B cell (primary cell): ENCODE data around the gene APOC3. TPM values are rescaled to one million over a fixed set of nuclear protein-coding genes. Genes with fewer than 3 reads are reported as not detected.

Source experiments
- ATAC-seq: fragments of 200-7000 bp; cut with Tn5 transposase; one replicate; pipeline ENCODE4 v1.10.0; 2021; ENCODE audit warnings: low read depth, mild to moderate bottlenecking, moderate number of reproducible peaks, moderate library complexity
- CTCF ChIA-PET: fragments of 350-600 bp; sonication (Branson Sonifier 250); formaldehyde crosslinking; loops from one replicate; lab custom pipeline; 2021; ENCODE audit warnings: antibody characterized with exemption, inconsistent platforms; lab: Charles Lee
- POLR2A ChIA-PET: fragments of 350-600 bp; sonication (Branson Sonifier 250); formaldehyde crosslinking; loops from one replicate; lab custom pipeline; 2021; ENCODE audit warnings: antibody characterized with exemption; lab: Charles Lee
- DNase-seq: peaks from one replicate; pipeline ENCODE4 v3.0.0; 2013
- H2AFZ ChIP-seq: 2 replicates; pipeline ENCODE4 v1.6.1; 2012; ENCODE audit warnings: mild to moderate bottlenecking, low read depth, low read length; ENCODE audit not compliant: insufficient read depth, poor library complexity, severe bottlenecking
- H3K27ac ChIP-seq, 2 donors: 1 replicate in 1 of 2; 2 replicates in 1 of 2; pipeline ENCODE4 v1.5.1; 2012 to 2013; ENCODE audit warnings: low read length in 2 of 2, mild to moderate bottlenecking in 2 of 2, moderate library complexity in 1 of 2
- H3K27me3 ChIP-seq, 4 experiments: fragments of 200-600 bp in 1 of 4; sonication (generic) in 1 of 4; replicated peaks in 1 of 4; 1 replicate in 2 of 4; 2 replicates in 2 of 4; pipeline versions ENCODE4 v1.6.1 to v1.7.0; 2013 to 2016; ENCODE audit warnings: low read length in 3 of 4, mild to moderate bottlenecking in 2 of 4, mixed read lengths in 1 of 4, moderate library complexity in 1 of 4; ENCODE audit not compliant: insufficient read depth in 4 of 4, control insufficient read depth in 3 of 4; ENCODE audit errors: control extremely low read depth in 1 of 4
- H3K36me3 ChIP-seq, 2 experiments: replicated peaks in 1 of 2; 1 replicate in 1 of 2; 2 replicates in 1 of 2; pipeline versions ENCODE4 v1.6.1 to v1.7.1; 2013; ENCODE audit warnings: low read length in 1 of 2; ENCODE audit not compliant: insufficient read depth in 2 of 2, control insufficient read depth in 1 of 2; ENCODE audit errors: control extremely low read depth in 1 of 2, extremely low read depth in 1 of 2
- H3K4me1 ChIP-seq, 2 donors: fragments of 200-600 bp in 1 of 2; sonication (generic) in 1 of 2; 1 replicate in 1 of 2; 2 replicates in 1 of 2; pipeline versions ENCODE4 v1.5.1 to v1.6.1; 2013 to 2017; ENCODE audit warnings: low read length in 2 of 2; ENCODE audit not compliant: control insufficient read depth in 2 of 2, insufficient read depth in 2 of 2
- H3K4me2 ChIP-seq: replicated peaks from 2 replicates; pipeline ENCODE3; 2012; ENCODE audit warnings: mild to moderate bottlenecking, low read depth, low read length; ENCODE audit not compliant: poor library complexity, severe bottlenecking
- H3K4me3 ChIP-seq, 5 experiments: fragments of 200-600 bp in 1 of 5; sonication (generic) in 1 of 5; 1 replicate in 3 of 5; 2 replicates in 2 of 5; pipeline versions ENCODE4 v1.5.1 to v1.7.0; 2011 to 2016; ENCODE audit warnings: low read length in 4 of 5, mild to moderate bottlenecking in 4 of 5, low read depth in 2 of 5, control low read depth in 1 of 5, moderate library complexity in 1 of 5; ENCODE audit not compliant: insufficient read depth in 1 of 5; ENCODE audit errors: control extremely low read depth in 1 of 5, extremely low read depth in 1 of 5
- H3K79me2 ChIP-seq: fragments of 200-600 bp; sonication (generic); one replicate; pipeline ENCODE4 v1.6.0; 2016; ENCODE audit warnings: low read length; ENCODE audit not compliant: control insufficient read depth, insufficient read depth
- H3K9ac ChIP-seq: fragments of 200-600 bp; sonication (generic); 2 replicates; pipeline ENCODE4 v1.6.1; 2017; ENCODE audit warnings: mild to moderate bottlenecking, low read length, moderate library complexity
- H3K9me3 ChIP-seq, 3 donors: one replicate each; pipeline versions ENCODE4 v1.6.1 to v1.7.1; 2013; ENCODE audit warnings: low read length in 2 of 3; ENCODE audit not compliant: control insufficient read depth in 2 of 3, insufficient read depth in 1 of 3; ENCODE audit errors: control extremely low read depth in 1 of 3
- H4K20me1 ChIP-seq: 2 replicates; pipeline ENCODE4 v1.6.0; 2012; ENCODE audit warnings: mild to moderate bottlenecking, low read length; ENCODE audit not compliant: insufficient read depth, control insufficient read depth, poor library complexity, severe bottlenecking
- H3K27ac Mint-ChIP-seq: one replicate; pipeline ENCODE4 v1.8.0; 2021; ENCODE audit warnings: mixed read lengths
- H3K27me3 Mint-ChIP-seq: one replicate; pipeline ENCODE4 v1.8.0; 2021; ENCODE audit warnings: mixed read lengths
- H3K4me1 Mint-ChIP-seq: one replicate; pipeline ENCODE4 v1.8.0; 2021; ENCODE audit warnings: mixed read lengths
- H3K4me3 Mint-ChIP-seq: one replicate; pipeline ENCODE4 v1.8.0; 2021; ENCODE audit warnings: mixed read lengths
- H3K9me3 Mint-ChIP-seq: one replicate; pipeline ENCODE4 v1.8.0; 2022; ENCODE audit warnings: mixed read lengths; ENCODE audit not compliant: insufficient read depth
- EZH2 ChIP-seq: IDR thresholded peaks from 2 replicates; pipeline ENCODE4 v1.6.1; 2012; ENCODE audit warnings: borderline replicate concordance, low read depth, mild to moderate bottlenecking, moderate library complexity, low read length; ENCODE audit not compliant: insufficient read depth, poor library complexity, severe bottlenecking
- WGBS: methylation state at CpG from one replicate; pipeline ENCODE4 v1.1.5; 2013; ENCODE audit warnings: missing lambda C conversion rate; ENCODE audit not compliant: insufficient coverage; 5-methylcytosine and 5-hydroxymethylcytosine counted together
- intact Hi-C: fragments of 100-400 bp; cut with micrococcal nuclease; formaldehyde crosslinking; loops from one replicate; pipeline ENCODE4 v1.10.0; 2022
- polyA plus RNA-seq: library from polyadenylated mRNA; depleted of rRNA; stranded (reverse); fragments of >200 nt; gene quantifications from 2 replicates; pipeline ENCODE4 v1.2.3, GENCODE V29; 2012
- total RNA-seq, 2 donors: library from RNA; stranded (reverse); fragments of 120-200 nt in 1 of 2; gene quantifications; 1 replicate in 1 of 2; 2 replicates in 1 of 2; pipeline versions ENCODE4 v1.2.3 to v1.2.4, GENCODE V29; 2013 to 2022
- TF ChIP-seq, protein P1 (sequence below): fragments of 200-600 bp; IDR thresholded peaks from one replicate; pipeline ENCODE4 v1.8.0; 2022; ENCODE audit warnings: antibody characterized with exemption, mild to moderate bottlenecking

Gene APOC3
- total and polyA plus RNA-seq, 2 donors (not counting 1 experiment from before 2014, with no cell fraction given): not detected

DNA sequence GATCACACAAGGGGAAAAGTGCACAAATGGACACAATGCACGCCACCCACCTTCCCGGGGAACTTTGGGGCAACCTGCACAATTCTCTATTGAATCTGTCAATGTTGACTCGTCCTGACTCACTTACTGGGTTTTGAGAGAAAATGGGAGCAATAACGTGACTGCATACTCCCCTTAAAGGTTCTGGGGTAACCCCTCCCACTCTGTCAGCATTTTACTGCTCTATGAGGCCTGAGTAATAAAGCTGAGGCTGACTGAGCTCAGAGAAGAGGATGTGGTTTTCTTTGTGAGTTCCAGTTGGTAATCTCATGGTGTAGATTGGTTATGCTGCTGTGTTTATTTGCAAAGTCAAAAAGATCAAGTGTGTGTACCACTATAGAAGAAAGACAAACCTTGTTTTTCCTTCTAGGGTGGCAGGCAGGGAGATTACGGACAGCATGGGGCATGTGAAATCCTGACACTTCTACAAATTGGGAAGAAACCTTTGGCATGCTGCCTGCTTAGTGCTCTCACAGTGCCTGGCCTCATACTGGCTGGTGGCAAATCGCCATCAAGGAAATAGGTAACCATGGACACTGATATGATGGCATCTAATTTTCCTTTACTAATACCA, 23.9 kb downstream of the APOC3 start:
- Mint-ChIP-seq H3K27me3 (no peaks in the 10 kb centered on the region), H3K27ac (peak overlapping the region; percentile 3), H3K4me1 (peaks cover 56% of the 10 kb centered on the region), H3K4me3 (peak overlapping the region; percentile 47), H3K9me3 (no peaks in the 10 kb centered on the region)
- Histone ChIP-seq H3K27ac (no peak overlapping the region), H3K4me1 (peaks cover 35 to 43% of the 10 kb centered on the region in 2 donors), H4K20me1 (peaks cover 70% of the 10 kb centered on the region), H3K9ac (peak overlapping the region; percentile 17), H2AFZ (no peak overlapping the region), H3K79me2 (peaks cover 13% of the 10 kb centered on the region), H3K4me2 (peak overlapping the region; percentile 67), H3K9me3 (no peaks in the 10 kb centered on the region), H3K36me3 (peaks cover 4 to 37% of the 10 kb centered on the region in 2 experiments), H3K4me3 (peak overlapping the region in 1 of 5 experiments; percentile 39), H3K27me3 (no peaks in the 10 kb centered on the region)
- POLR2A ChIA-PET: interaction anchor here (1.0 kb wide), 1 partner anchor 80 kb away, joined by 3 read pairs; no protein-coding TSS in a partner anchor
- CTCF ChIA-PET: interaction anchor here (0.6 to 4.4 kb wide), 9 partner anchors 9 to 375 kb away, joined by 3 to 14 read pairs (median 5); partner anchors contain the start of gene APOA5
- ATAC-seq: peak; percentile 98
- TF ChIP-seq EZH2: no peak
- TF ChIP-seq, protein P1, sequence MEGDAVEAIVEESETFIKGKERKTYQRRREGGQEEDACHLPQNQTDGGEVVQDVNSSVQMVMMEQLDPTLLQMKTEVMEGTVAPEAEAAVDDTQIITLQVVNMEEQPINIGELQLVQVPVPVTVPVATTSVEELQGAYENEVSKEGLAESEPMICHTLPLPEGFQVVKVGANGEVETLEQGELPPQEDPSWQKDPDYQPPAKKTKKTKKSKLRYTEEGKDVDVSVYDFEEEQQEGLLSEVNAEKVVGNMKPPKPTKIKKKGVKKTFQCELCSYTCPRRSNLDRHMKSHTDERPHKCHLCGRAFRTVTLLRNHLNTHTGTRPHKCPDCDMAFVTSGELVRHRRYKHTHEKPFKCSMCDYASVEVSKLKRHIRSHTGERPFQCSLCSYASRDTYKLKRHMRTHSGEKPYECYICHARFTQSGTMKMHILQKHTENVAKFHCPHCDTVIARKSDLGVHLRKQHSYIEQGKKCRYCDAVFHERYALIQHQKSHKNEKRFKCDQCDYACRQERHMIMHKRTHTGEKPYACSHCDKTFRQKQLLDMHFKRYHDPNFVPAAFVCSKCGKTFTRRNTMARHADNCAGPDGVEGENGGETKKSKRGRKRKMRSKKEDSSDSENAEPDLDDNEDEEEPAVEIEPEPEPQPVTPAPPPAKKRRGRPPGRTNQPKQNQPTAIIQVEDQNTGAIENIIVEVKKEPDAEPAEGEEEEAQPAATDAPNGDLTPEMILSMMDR: no peak
- intact Hi-C loops: loop anchor here (5.0 kb wide), 1 partner anchor 81 kb away; the partner anchor contains the start of gene BUD13
- DNase-seq: peak; percentile 70
- WGBS: 40% methylated on average over 3 of the region's 6 CpGs

GRCh38 chr11:116855413-116855812, 25.7 kb downstream of the APOC3 start:
- ChIA-PET POLR2A (no interaction called here), CTCF (interaction anchor here (4.4 kb wide), 1 partner anchor 19 kb away, joined by 14 read pairs; no protein-coding TSS in a partner anchor)
- TF ChIP-seq, protein P1: no peak
- no peak for TF ChIP-seq EZH2
- H3K27me3 ChIP-seq: no peaks in the 10 kb centered on the region
- no peak overlapping the region for H3K4me3 ChIP-seq
- peaks cover 2 to 39% of the 10 kb centered on the region in 2 experiments for H3K36me3 ChIP-seq
- peaks cover 64% of the 10 kb centered on the region for H4K20me1 ChIP-seq
- peaks cover 35 to 43% of the 10 kb centered on the region in 2 donors for H3K4me1 ChIP-seq
- no peaks in the 10 kb centered on the region for H3K27me3 Mint-ChIP-seq
- H3K79me2 ChIP-seq: peaks cover 13% of the 10 kb centered on the region
- no peak overlapping the region for H3K4me3 Mint-ChIP-seq
- intact Hi-C loops: no loop called here
- no peak overlapping the region for H2AFZ ChIP-seq
- H3K27ac ChIP-seq: no peak overlapping the region
- H3K4me2 ChIP-seq: no peak overlapping the region
- H3K4me1 Mint-ChIP-seq: peaks cover 47% of the 10 kb centered on the region
- no peaks in the 10 kb centered on the region for H3K9me3 ChIP-seq
- DNase-seq (no peak), ATAC-seq (no peak)
- H3K9me3 Mint-ChIP-seq: no peaks in the 10 kb centered on the region
- WGBS: 21% methylated on average over 4 of the region's 7 CpGs
- H3K9ac ChIP-seq: no peak overlapping the region
- H3K27ac Mint-ChIP-seq: no peak overlapping the region
